HG03521 (cell line): ENCODE measurements around the gene DNAJB12.
A peak's percentile ranks its signal among the peaks of the same experiment; 100 is the strongest.
"Not testable (repeated sequence)": the region's sequence is repeated elsewhere in the genome, so short reads cannot be mapped to it uniquely, and the experiment has no call there.

Experiments
- ATAC-seq: cut with Tn5 transposase; IDR thresholded peaks from one replicate; pipeline ENCODE4 v1.9.1; 2021; ENCODE audit warnings: mild to moderate bottlenecking, moderate library complexity; ENCODE audit not compliant: unreplicated experiment

The DNAJB12 gene

DNA sequence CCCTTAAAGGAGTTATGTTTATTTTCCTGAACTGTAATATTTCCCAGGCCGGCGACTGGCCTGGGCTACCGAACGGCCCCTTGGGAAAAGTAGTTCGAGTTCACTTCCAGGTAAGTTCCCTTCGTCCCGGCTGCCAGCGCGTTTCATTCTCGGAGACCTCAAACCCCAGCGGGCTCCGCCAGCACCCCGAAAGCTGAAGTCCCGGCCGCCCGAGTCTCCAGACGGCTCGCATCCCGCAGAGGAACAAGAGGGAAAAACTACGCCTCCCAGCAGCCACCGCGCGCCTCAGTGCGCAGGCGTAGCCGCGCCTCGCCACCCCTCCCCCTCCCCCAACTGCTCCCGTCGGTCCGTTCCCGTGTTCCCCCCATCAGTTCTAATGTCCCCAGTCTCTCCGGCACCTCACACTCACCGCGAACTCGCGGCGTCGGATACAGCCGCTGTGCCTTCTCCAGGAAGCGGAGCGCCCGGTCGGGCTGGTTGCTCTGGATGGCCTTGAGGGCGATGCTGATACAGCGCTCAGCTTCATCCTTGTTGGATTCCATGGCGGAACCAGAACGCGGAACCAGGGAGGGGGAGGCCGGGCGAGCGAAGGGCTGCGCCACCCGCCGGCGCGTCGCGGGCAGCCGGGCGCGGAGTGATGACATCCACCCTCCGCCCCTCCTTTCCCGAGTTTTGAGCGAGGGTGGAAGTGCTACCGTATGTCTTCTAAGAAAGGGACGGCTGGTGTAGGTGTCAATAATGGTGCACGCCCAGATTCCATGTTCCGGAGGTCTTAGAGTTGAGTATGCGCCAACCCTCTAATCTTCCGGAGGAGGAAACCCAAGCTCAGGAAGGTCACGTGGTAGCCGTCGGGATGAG, at the start of gene DNAJB12:
Gene DNAJB12, minus strand, starts transcription at position 564 of the 858 bp plus-strand sequence. Its CDS starts 22 bp downstream, at position 542.
- peak; percentile 64 for ATAC-seq

DNA sequence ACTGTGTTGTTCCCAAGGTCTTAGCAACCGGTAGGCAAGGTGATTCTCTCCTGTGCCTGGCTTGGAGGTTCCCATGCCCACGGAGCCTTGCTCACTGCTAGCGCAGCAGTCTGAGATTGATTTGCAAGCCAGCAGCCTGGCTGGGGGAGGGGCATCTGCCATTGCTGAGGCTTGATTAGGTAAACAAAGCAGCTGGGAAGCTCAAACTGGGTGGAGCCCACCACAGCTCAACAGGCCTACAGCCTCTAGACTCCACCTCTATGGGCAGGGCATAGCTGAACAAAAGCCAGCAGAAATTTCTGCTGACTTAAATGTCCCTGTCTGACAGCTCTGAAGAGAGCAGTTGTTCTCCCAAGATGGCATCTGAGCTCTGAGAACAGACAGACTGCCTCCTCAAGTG, 40.9 kb upstream of the DNAJB12 start:
- ATAC-seq: not testable (repeated sequence)

- no peak for ATAC-seq
These were observed 37.9 kb upstream of the DNAJB12 start for GRCh38 chr10:72392571-72392970.

- ATAC-seq: no peak
These were observed 36.0 kb upstream of the DNAJB12 start for GRCh38 chr10:72390764-72391163.

- ATAC-seq: no peak
These were observed 35.0 kb upstream of the DNAJB12 start for GRCh38 chr10:72389716-72390115.

GRCh38 chr10:72389014-72389413, 34.3 kb upstream of the DNAJB12 start:
- no peak for ATAC-seq

DNA sequence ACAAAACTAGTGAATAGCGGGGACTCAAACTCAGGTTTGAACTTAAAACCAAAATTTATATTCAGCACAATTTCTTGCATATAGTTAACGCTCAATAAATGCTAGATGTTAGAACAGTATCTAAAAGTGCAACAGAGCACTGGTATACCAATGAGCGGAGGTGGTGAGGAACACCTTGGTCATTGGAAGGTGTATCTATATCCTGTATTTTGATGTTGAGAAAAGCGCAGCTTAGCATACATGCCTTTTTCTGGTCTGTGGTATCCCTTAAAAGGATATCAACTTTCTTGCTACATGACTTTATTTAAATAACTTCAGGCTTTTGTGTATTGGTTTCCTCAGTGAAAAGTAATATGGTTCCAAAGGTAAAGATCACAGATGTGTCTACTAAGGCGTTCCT, 33.3 kb upstream of the DNAJB12 start:
- no peak for ATAC-seq

GRCh38 chr10:72386916-72387586, 32.3 kb upstream of the DNAJB12 start:
- no peak for ATAC-seq

DNA sequence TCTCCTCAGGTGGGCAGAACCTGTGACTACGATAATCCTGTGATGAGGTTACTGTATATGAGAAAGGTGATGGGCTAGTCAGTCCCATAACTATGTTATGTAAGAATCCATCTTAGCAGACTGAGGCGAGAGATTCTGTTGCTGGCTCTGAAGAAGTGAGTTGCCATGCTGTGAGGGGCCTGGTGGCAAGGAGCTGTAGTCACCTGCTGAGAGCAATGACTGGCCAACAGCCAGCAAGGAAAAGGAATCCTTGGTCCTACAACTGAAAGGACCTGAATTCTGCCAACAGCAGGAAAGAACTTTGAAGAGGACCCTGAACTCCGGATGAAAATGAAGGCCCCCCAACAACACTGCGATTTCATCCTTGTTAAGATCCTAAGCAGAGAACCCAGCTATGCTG, 31.0 kb upstream of the DNAJB12 start:
- ATAC-seq: no peak

DNA sequence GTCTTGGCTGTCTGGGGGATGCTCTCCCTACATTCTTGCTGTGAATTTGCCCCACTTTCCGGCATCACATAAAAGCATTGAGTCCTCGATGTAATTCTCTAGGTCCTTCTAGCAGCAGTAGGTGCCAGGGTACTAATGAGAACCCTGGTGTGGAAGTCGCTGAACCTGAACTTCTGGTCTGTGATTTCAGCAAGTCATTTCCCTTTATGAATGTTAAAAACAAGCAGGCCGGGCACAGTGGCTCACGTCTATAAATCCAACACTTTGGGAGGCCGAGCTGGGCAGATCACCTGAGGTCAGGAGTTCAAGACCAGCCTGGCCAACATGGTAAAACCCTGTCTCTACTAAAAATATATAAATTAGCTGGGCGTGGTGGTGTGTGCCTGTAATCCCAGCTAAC, 30.3 kb upstream of the DNAJB12 start:
- not testable (repeated sequence) for ATAC-seq

GRCh38 chr10:72379776-72380175, 25.1 kb upstream of the DNAJB12 start:
- ATAC-seq: no peak

DNA sequence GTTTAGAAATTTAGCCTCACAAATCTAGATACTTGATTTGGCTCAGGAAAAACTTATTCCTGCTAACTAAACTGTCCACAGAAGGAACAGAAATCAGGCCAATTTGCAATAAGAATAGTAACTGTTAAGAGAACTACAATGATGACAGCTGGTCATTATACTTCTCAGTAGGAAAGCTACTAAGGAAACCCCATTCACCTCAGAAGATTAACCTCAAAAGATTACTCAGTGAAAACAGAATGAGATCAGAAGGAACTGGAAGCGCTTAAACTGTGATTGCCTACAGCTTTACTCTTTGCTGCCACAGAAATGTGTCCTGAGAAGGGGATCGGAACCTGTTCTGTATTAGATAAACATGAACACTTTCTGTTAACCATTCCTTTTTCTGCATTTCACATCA, 24.3 kb upstream of the DNAJB12 start:
- ATAC-seq: no peak

DNA sequence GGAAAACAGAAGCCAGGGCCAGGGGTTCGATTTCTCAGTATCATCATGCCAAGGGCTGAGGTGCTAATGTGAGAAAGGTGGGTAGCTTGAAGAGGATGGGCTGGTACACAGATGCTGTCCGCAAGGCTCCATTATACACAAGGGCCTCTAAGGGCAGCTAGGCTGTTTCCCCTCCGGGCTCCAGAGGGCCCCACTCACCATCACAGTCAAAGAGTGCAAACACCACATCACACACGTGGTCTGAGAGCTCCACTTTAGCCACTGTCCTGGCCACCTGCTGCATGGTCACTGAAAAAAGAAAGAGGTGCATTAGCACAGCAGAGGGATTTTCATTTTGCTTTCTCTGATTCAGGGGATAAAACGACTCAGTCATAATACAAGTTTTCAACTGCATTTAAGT, 20.9 kb upstream of the DNAJB12 start:
- ATAC-seq: no peak

GRCh38 chr10:72375173-72375572, 20.5 kb upstream of the DNAJB12 start:
- ATAC-seq: no peak

GRCh38 chr10:72370201-72370722, 15.5 kb upstream of the DNAJB12 start:
- no peak for ATAC-seq

- no peak for ATAC-seq
These were observed 12.7 kb upstream of the DNAJB12 start for GRCh38 chr10:72367301-72367960.

GRCh38 chr10:72365106-72365895, 10.6 kb upstream of the DNAJB12 start:
- ATAC-seq: no peak

GRCh38 chr10:72364239-72364777, 9.6 kb upstream of the DNAJB12 start:
- peak; percentile 71 for ATAC-seq

DNA sequence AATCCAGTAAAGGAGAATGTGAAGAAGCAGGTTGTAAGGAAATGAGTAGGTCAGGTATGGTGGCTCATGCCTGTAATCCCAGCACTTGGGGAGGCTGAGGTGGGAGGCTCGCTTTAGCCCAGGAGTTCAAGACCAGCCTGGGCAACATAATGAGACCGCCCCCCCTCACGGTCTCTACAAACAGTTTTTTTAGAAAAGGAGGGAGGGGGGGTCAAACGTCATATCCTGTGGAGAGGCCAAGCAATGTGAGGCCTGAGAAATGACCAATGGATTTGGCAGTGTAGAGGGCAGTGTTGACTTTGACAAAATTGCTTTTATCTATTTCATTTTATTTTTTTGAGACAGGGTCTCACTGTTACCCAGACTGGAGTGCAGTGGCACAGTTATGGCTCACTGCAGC, 2.3 kb upstream of the DNAJB12 start:
- ATAC-seq: no peak

DNA sequence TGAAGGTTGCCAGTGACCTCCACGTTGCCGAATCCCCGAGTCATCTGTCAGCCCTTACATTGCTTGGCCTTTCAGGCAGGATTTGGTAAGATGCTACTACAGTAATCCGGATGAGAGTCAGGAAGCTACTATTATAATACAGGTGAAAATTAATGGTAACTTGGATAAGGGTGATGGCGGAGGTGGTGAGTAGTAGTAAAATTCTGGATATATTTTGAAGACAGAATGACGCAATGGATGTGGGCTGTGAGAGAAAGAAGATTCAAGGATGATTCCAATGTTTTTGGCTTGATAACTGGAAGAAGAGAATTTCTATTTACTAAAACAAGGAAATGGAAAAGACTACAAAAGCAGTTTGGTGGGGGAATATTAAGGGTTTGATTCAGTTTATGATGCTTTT, 1.4 kb upstream of the DNAJB12 start:
- no peak for ATAC-seq

- ATAC-seq: no peak
These were observed 466 bp upstream of the DNAJB12 start for GRCh38 chr10:72355214-72355555.
